Measurements from ENCODE around the gene PRSS27.

DNA sequence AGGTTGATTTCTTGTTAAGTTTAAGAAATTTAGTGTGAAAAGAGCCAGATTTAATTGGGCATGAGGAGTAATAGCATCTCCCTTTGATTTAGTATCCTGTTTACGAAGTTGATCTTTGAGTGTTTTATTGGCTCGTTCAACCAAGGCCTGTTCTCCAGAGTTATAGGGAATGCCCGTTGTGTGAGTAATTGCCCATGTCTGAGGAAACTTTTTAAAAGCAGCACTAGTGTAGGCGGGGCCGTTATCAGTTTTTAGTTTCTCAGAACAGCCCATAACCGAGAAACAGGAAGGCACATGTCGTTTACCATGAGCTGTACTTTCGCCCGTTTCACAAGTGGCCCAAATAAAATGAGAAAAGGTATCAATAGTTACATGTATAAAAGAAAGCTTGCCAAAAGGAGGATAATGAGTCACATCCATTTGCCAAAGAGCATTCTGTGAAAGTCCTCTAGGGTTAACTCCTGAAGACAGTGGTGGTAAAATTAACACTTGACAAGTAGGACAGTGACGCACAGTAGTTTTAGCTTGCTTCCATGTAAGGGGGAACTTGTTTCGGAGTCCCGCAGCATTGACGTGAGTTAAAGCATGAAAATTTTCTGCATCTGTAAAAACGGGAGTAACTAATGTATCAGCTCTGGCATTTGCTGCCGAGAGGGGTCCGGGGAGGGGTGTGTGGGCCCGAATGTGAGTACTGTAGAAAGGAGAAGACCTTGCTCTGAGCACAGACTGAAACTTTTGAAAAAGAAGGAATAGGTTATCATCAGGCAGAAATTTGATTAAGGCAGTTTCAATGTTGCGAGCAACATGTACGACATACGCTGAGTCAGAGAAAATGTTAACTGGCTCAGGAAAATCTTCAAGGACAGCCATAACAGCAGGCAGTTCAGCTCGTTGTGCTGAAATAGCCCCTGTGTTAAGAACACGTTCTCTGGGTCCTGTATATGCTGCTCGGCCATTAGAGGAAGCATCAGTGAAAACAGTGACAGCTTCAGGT is 56.2 kb downstream of the PRSS27 start:
- TF ChIP-seq, protein P1, sequence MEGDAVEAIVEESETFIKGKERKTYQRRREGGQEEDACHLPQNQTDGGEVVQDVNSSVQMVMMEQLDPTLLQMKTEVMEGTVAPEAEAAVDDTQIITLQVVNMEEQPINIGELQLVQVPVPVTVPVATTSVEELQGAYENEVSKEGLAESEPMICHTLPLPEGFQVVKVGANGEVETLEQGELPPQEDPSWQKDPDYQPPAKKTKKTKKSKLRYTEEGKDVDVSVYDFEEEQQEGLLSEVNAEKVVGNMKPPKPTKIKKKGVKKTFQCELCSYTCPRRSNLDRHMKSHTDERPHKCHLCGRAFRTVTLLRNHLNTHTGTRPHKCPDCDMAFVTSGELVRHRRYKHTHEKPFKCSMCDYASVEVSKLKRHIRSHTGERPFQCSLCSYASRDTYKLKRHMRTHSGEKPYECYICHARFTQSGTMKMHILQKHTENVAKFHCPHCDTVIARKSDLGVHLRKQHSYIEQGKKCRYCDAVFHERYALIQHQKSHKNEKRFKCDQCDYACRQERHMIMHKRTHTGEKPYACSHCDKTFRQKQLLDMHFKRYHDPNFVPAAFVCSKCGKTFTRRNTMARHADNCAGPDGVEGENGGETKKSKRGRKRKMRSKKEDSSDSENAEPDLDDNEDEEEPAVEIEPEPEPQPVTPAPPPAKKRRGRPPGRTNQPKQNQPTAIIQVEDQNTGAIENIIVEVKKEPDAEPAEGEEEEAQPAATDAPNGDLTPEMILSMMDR (IDR thresholded peaks at IDR 0.05 in 4 of 5, conservative IDR thresholded peaks at IDR 0.05 in 1 of 5): no peak
- no peak for TF ChIP-seq POLR2A (IDR thresholded peaks at IDR 0.05)
